HepG2 (cell line): ENCODE results near the gene SMAD3. TPM values are rescaled to one million over a fixed set of nuclear protein-coding genes. Genes with fewer than 3 reads are reported as not detected.

Source experiments
- ATAC-seq: fragments of 200-7000 bp; cut with Tn5 transposase; 3 replicates; pipeline ENCODE4 v1.9.1; 2020; ENCODE audit warnings: mild to moderate bottlenecking, moderate library complexity
- BruUV-seq: library from RNA; stranded (reverse); fragments of 400-500 nt; replicated peaks from 2 replicates; lab custom pipeline; 2021; lab: Mats Ljungman, UMichigan
- CTCF ChIA-PET: fragments of 300-600 bp; formaldehyde crosslinking; extraction: SDS; loops from one replicate; lab custom pipeline; 2021; ENCODE audit warnings: low total read pairs, inconsistent platforms, low intra/inter-chr PET ratio; lab: Yijun Ruan, JAX
- POLR2A ChIA-PET: fragments of 350-600 bp; sonication (Branson Sonifier 250); formaldehyde crosslinking; loops from one replicate; lab custom pipeline; 2020; ENCODE audit warnings: antibody characterized with exemption, inconsistent platforms; lab: Yijun Ruan, JAX
- DNase-seq: peaks from one replicate; pipeline ENCODE4 v3.0.0-alpha.2; 2015; ENCODE audit warnings: low spot score
- FAIRE-seq: peaks from 3 replicates; lab custom pipeline; 2011; peaks lifted over from hg19 to GRCh38; lab: Jason Lieb, UNC
- H2AFZ ChIP-seq: one replicate; pipeline ENCODE4 v1.6.1; 2011; ENCODE audit warnings: low read length, inconsistent platforms
- H3K27ac ChIP-seq: fragments of 300-600 bp; 3 replicates; pipeline ENCODE4 v1.8.0; 2011; ENCODE audit warnings: mixed run types, mild to moderate bottlenecking, mixed read lengths, low read length, inconsistent platforms; ENCODE audit not compliant: insufficient read depth; ENCODE audit errors: extremely low read length
- H3K27me3 ChIP-seq, 2 experiments: fragments of 200-600 bp in 1 of 2; 2 replicates in 1 of 2; 3 replicates in 1 of 2; pipeline versions ENCODE4 v1.6.0 to v1.8.0; 2011; ENCODE audit warnings: low read length in 2 of 2, mild to moderate bottlenecking in 2 of 2, moderate library complexity in 2 of 2, inconsistent platforms in 1 of 2; ENCODE audit not compliant: insufficient read depth in 2 of 2, control insufficient read depth in 1 of 2
- H3K36me3 ChIP-seq, 2 experiments: fragments of 200-600 bp in 1 of 2; replicated peaks in 1 of 2; 2 replicates in 1 of 2; 3 replicates in 1 of 2; pipeline versions ENCODE4 v1.5.1 to v1.8.0; 2011; ENCODE audit warnings: low read length in 2 of 2, inconsistent platforms in 1 of 2; ENCODE audit not compliant: insufficient read depth in 2 of 2, control insufficient read depth in 1 of 2
- H3K4me1 ChIP-seq: 2 replicates; pipeline ENCODE4 v1.5.1; 2012; ENCODE audit warnings: low read length, inconsistent platforms; ENCODE audit not compliant: insufficient read depth
- H3K4me2 ChIP-seq: 2 replicates; pipeline ENCODE4 v1.6.0; 2011; ENCODE audit warnings: low read depth, low read length, inconsistent platforms
- H3K4me3 ChIP-seq, 3 experiments: fragments of 200-600 bp in 1 of 3; sonication (generic), shearing (Covaris generic) in 1 of 3; replicated peaks in 1 of 3; 2 replicates each; pipeline ENCODE4 v1.5.1; 2011 to 2016; ENCODE audit warnings: low read length in 3 of 3, inconsistent platforms in 2 of 3, low read depth in 2 of 3, mild to moderate bottlenecking in 2 of 3, control low read depth in 1 of 3, mixed read lengths in 1 of 3; ENCODE audit not compliant: insufficient read depth in 1 of 3
- H3K79me2 ChIP-seq: one replicate; pipeline ENCODE4 v1.6.1; 2011; ENCODE audit warnings: low read length, inconsistent platforms; ENCODE audit not compliant: insufficient read depth
- H3K9ac ChIP-seq: 2 replicates; pipeline ENCODE4 v1.6.0; 2011; ENCODE audit warnings: mild to moderate bottlenecking, low read depth, low read length, inconsistent platforms; ENCODE audit not compliant: insufficient read depth
- H3K9me3 ChIP-seq: 2 replicates; pipeline ENCODE4 v1.5.1; 2012; ENCODE audit warnings: mild to moderate bottlenecking, low read length
- H4K20me1 ChIP-seq: 2 replicates; pipeline ENCODE4 v1.6.0; 2011; ENCODE audit warnings: inconsistent platforms, mild to moderate bottlenecking, low read length, moderate library complexity; ENCODE audit not compliant: insufficient read depth
- CAMTA2 ChIP-seq: sonication (generic); formaldehyde crosslinking; IDR thresholded peaks from 2 replicates; pipeline ENCODE4 v1.4.0; 2020; ENCODE audit warnings: mild to moderate bottlenecking, missing genetic modification reagents, borderline replicate concordance
- ELK4 ChIP-seq: sonication (generic); formaldehyde crosslinking; IDR thresholded peaks from 2 replicates; pipeline ENCODE4 v1.9.0; 2021; ENCODE audit warnings: missing genetic modification reagents, borderline replicate concordance
- RBM22 ChIP-seq: fragments of 200-400 bp; formaldehyde crosslinking; optimal IDR thresholded peaks from 2 replicates; pipeline ENCODE3; 2017; ENCODE audit warnings: mild to moderate bottlenecking, low read length, moderate library complexity
- SP1 ChIP-seq, 2 experiments: fragments of 450-650 bp in 1 of 2; sonication (generic) in 1 of 2; formaldehyde crosslinking in 1 of 2; IDR thresholded peaks; 2 replicates each; pipeline versions ENCODE4 v1.4.0 to v1.6.1; 2016 to 2020; ENCODE audit warnings: missing genetic modification reagents in 1 of 2
- TOE1 ChIP-seq: sonication (generic); formaldehyde crosslinking; IDR thresholded peaks from 2 replicates; pipeline ENCODE4 v1.4.0; 2020; ENCODE audit warnings: mild to moderate bottlenecking, missing genetic modification reagents
- XBP1 ChIP-seq: sonication (generic); formaldehyde crosslinking; IDR thresholded peaks from 2 replicates; pipeline ENCODE4 v1.5.0; 2020; ENCODE audit warnings: missing genetic modification reagents
- ZFP1 ChIP-seq: IDR thresholded peaks from 2 replicates; pipeline ENCODE4 v1.6.1; 2016
- ZKSCAN1 ChIP-seq: fragments of 150-350 bp; IDR thresholded peaks from 2 replicates; pipeline ENCODE4 v1.6.1; 2014; ENCODE audit warnings: low read length
- ZNF24 ChIP-seq: fragments of 450-650 bp; IDR thresholded peaks from 2 replicates; pipeline ENCODE4 v1.6.1; 2017; ENCODE audit warnings: antibody characterized with exemption, mild to moderate bottlenecking
- ZNF557 ChIP-seq: sonication (generic); formaldehyde crosslinking; IDR thresholded peaks from 2 replicates; pipeline ENCODE4 v1.4.0; 2020; ENCODE audit warnings: missing genetic modification reagents
- ZNF564 ChIP-seq: sonication (generic); formaldehyde crosslinking; IDR thresholded peaks from 2 replicates; pipeline ENCODE4 v1.8.1; 2023; ENCODE audit warnings: mild to moderate bottlenecking, missing genetic modification reagents
- ZNF607 ChIP-seq: sonication (generic); formaldehyde crosslinking; IDR thresholded peaks from 2 replicates; pipeline ENCODE4 v1.5.1; 2020; ENCODE audit warnings: missing genetic modification reagents, mild to moderate bottlenecking, borderline replicate concordance
- WGBS: methylation state at CpG from one replicate; pipeline ENCODE4 v1.1.6; 2017; ENCODE audit warnings: low lambda C conversion rate; 5-methylcytosine and 5-hydroxymethylcytosine counted together
- in situ Hi-C: cut with HindIII; loops from 2 replicates; pipeline ENCODE4 v1.10.0; 2017; ENCODE audit warnings: low pct_unique_long_range_greater_than_20kb; ENCODE audit not compliant: extremely low pct_ligation_motif_present
- intact Hi-C: fragments of 100-400 bp; cut with micrococcal nuclease; formaldehyde crosslinking; loops from one replicate; pipeline ENCODE4 v1.10.0; 2022; ENCODE audit not compliant: unreplicated experiment
- polyA plus RNA-seq, 8 experiments: library from polyadenylated mRNA; depleted of rRNA in 3 of 8; stranded (reverse) in 7 of 8; unstranded in 1 of 8; fragments of >200 nt; fragmentation: Illumina TruSeq in 4 of 8; extraction: Trizol in 4 of 8; gene quantifications; 2 replicates each; pipeline versions ENCODE4 v1.2.1 to v1.2.3, GENCODE V29; 2011 to 2016; ENCODE audit warnings: low read depth in 4 of 8, missing spikeins in 1 of 8, mixed read lengths in 1 of 8; ENCODE audit not compliant: insufficient read depth in 1 of 8
- total RNA-seq, 5 experiments: library from RNA; depleted of rRNA; stranded (reverse); fragments of >200 nt; fragmentation: Illumina TruSeq; extraction: Trizol; gene quantifications; 2 replicates each; pipeline ENCODE4 v1.2.3, GENCODE V29; 2016; ENCODE audit warnings: low read depth in 1 of 5
- TF ChIP-seq, protein P1 (sequence below): sonication (generic); formaldehyde crosslinking; IDR thresholded peaks from 2 replicates; pipeline ENCODE4 v1.8.0; 2022; ENCODE audit warnings: missing genetic modification reagents, low read depth, mild to moderate bottlenecking, borderline replicate concordance
- TF ChIP-seq, protein P2 (sequence below): sonication (generic); formaldehyde crosslinking; IDR thresholded peaks from 2 replicates; pipeline ENCODE4 v1.4.0; 2020; ENCODE audit warnings: mild to moderate bottlenecking, missing genetic modification reagents

The SMAD3 gene
- total and polyA plus RNA-seq, 2 of the 13 experiments (the other 11 are each of a cell fraction or from before 2014, with no cell fraction given), result 8.6 to 56.3 TPM

DNA sequence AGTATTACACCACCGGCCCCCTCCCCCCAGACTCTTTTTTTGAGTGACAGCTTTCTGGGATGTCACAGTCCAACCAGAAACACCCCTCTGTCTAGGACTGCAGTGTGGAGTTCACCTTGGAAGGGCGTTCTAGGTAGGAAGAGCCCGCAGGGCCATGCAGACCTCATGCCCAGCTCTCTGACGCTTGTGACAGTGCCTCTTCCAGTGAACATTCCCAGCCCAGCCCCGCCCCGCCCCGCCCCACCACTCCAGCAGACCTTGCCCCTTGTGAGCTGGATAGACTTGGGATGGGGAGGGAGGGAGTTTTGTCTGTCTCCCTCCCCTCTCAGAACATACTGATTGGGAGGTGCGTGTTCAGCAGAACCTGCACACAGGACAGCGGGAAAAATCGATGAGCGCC is 125.4 kb downstream of the SMAD3 start (continued):
- TF ChIP-seq ELK4 (CRISPR knock-in tag) (no peak), ZNF24 (no peak), ZKSCAN1 (no peak), ZFP1 (CRISPR knock-in tag) (no peak), ZNF557 (no peak), SP1 (IDR thresholded peaks at IDR 0.05) (no peak), SP1 (CRISPR knock-in tag; IDR thresholded peaks at IDR 0.05) (no peak), ZNF607 (no peak), ZNF564 (CRISPR knock-in tag) (no peak), CAMTA2 (CRISPR knock-in tag) (no peak)
- TF ChIP-seq, protein P1, sequence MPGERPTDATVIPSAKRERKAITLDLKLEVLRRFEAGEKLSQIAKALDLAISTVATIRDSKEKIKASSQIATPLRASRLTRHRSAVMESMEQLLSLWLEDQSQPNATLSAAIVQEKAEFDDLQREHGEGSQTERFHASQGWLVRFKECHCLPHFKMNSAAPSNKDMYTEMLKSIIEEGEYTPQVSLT (CRISPR knock-in tag), result no peak

DNA sequence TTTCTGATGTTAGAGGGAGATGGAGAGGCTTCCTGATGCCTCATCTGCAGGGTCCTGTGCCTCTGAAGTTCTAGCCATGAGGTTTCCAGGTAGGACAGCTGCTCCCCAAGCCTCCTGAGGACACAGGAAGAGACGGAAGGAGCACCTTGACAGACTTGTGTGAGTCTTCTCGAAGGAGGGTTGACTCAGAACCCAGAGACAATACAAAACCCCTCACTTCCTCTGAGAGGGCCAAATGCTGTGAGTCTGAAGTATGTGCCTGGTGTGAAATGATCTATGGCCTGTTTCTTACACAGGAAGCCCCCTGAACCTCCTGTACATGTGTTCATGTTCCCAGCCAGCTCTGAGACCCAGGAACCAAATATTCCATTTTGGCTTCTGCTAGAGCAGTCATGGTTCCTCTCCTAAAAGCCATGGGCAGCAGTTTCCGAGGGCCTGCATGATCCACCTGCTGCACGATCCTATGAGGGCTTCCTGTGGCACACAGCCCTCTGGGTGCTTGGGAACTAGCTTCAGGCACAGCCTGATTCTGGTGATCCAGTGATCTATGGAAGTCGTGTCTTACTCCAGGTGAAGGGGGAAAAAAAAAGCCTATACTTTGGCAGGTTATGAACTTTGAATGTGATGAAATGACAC is 126.9 kb downstream of the SMAD3 start:
- peaks cover 25 to 48% of the 10 kb centered on the region in 2 experiments for H3K36me3 ChIP-seq
- H3K27ac ChIP-seq, result no peak overlapping the region
- H3K4me3 ChIP-seq, result no peak overlapping the region
- 95% methylated on average over 3 of the region's 5 CpGs for WGBS
- POLR2A ChIA-PET, result no interaction called here
- no peaks in the 10 kb centered on the region for H3K79me2 ChIP-seq
- CTCF ChIA-PET, result no interaction called here
- TF ChIP-seq TOE1 (CRISPR knock-in tag), result no peak
- TF ChIP-seq RBM22, result peak; percentile 49
- TF ChIP-seq, protein P2, sequence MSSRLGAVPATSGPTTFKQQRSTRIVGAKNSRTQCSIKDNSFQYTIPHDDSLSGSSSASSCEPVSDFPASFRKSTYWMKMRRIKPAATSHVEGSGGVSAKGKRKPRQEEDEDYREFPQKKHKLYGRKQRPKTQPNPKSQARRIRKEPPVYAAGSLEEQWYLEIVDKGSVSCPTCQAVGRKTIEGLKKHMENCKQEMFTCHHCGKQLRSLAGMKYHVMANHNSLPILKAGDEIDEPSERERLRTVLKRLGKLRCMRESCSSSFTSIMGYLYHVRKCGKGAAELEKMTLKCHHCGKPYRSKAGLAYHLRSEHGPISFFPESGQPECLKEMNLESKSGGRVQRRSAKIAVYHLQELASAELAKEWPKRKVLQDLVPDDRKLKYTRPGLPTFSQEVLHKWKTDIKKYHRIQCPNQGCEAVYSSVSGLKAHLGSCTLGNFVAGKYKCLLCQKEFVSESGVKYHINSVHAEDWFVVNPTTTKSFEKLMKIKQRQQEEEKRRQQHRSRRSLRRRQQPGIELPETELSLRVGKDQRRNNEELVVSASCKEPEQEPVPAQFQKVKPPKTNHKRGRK, result no peak
- TF ChIP-seq XBP1 (CRISPR knock-in tag), result no peak
- no peak overlapping the region for H2AFZ ChIP-seq
- H4K20me1 ChIP-seq, result no peaks in the 10 kb centered on the region
- no peak overlapping the region for H3K4me2 ChIP-seq
- no peak for FAIRE-seq
- intact Hi-C loops (no loop called here), in situ Hi-C loops (no loop called here)
- H3K4me1 ChIP-seq, result no peaks in the 10 kb centered on the region
- H3K27me3 ChIP-seq, result no peaks in the 10 kb centered on the region
- no peak for ATAC-seq
- DNase-seq, result no peak
- no peaks in the 10 kb centered on the region for H3K9me3 ChIP-seq
- H3K9ac ChIP-seq, result no peak overlapping the region
- BruUV-seq, result no TSS peak
